SK-N-SH treated with all-trans-retinoic acid at 6 μM for 48 hours (cell line): Measurements from ENCODE around the gene PARVB.

Experiments
- ATAC-seq: fragments of 200-7000 bp; cut with Tn5 transposase; 3 replicates; pipeline ENCODE4 v1.9.1; 2020; ENCODE audit warnings: mild to moderate bottlenecking, moderate library complexity
- ARNTL ChIP-seq: fragments of 450-650 bp; formaldehyde crosslinking; IDR thresholded peaks from 2 replicates; pipeline ENCODE4 v1.5.0; 2020; ENCODE audit warnings: low read depth, mild to moderate bottlenecking, moderate library complexity, borderline replicate concordance
- BACH2 ChIP-seq: fragments of 250-450 bp; sonication (Bioruptor Pico); IDR thresholded peaks from 2 replicates; pipeline ENCODE4 v1.9.0; 2021; ENCODE audit warnings: mild to moderate bottlenecking, borderline replicate concordance
- CSDC2 ChIP-seq: fragments of 250-450 bp; sonication (Bioruptor Pico); IDR thresholded peaks from 2 replicates; pipeline ENCODE4 v1.5.0; 2020; ENCODE audit warnings: mild to moderate bottlenecking, moderate library complexity
- CSRNP3 ChIP-seq: fragments of 250-450 bp; sonication (Bioruptor Pico); IDR thresholded peaks from 2 replicates; pipeline ENCODE4 v1.5.1; 2021; ENCODE audit warnings: mild to moderate bottlenecking, moderate library complexity
- ESRRG ChIP-seq: fragments of 250-450 bp; sonication (Bioruptor Pico); IDR thresholded peaks from 2 replicates; pipeline ENCODE4 v1.6.1; 2021; ENCODE audit warnings: mild to moderate bottlenecking
- GLIS3 ChIP-seq: fragments of 250-450 bp; sonication (Bioruptor Pico); IDR thresholded peaks from 2 replicates; pipeline ENCODE4 v1.5.0; 2020; ENCODE audit warnings: mild to moderate bottlenecking, moderate library complexity
- ISL1 ChIP-seq: fragments of 250-450 bp; sonication (Bioruptor Pico); IDR thresholded peaks from 2 replicates; pipeline ENCODE4 v2.1.2; 2022; ENCODE audit warnings: mild to moderate bottlenecking, moderate library complexity
- OSR1 ChIP-seq: fragments of 250-450 bp; sonication (Bioruptor Pico); IDR thresholded peaks from 2 replicates; pipeline ENCODE4 v1.8.0; 2022; ENCODE audit warnings: moderate library complexity, mild to moderate bottlenecking, inconsistent platforms
- PPARA ChIP-seq: fragments of 250-450 bp; sonication (Bioruptor Pico); IDR thresholded peaks from 2 replicates; pipeline ENCODE4 v1.5.0; 2020; ENCODE audit warnings: mild to moderate bottlenecking, borderline replicate concordance
- RARB ChIP-seq: fragments of 250-450 bp; sonication (Bioruptor Pico); IDR thresholded peaks from 2 replicates; pipeline ENCODE4 v1.8.0; 2021; ENCODE audit warnings: mild to moderate bottlenecking, moderate library complexity
- SNAI2 ChIP-seq: fragments of 250-450 bp; sonication (Bioruptor Pico); IDR thresholded peaks from 2 replicates; pipeline ENCODE4 v1.5.0; 2020; ENCODE audit warnings: mild to moderate bottlenecking, moderate library complexity
- TOX ChIP-seq: fragments of 250-450 bp; sonication (Bioruptor Pico); IDR thresholded peaks from 2 replicates; pipeline ENCODE4 v1.8.0; 2021; ENCODE audit warnings: mild to moderate bottlenecking, moderate library complexity, borderline replicate concordance
- TSHZ2 ChIP-seq: fragments of 250-450 bp; sonication (Bioruptor Pico); IDR thresholded peaks from 2 replicates; pipeline ENCODE4 v1.5.0; 2020; ENCODE audit warnings: mild to moderate bottlenecking, moderate library complexity
- ZC3H10 ChIP-seq: fragments of 250-450 bp; sonication (Bioruptor Pico); IDR thresholded peaks from 2 replicates; pipeline ENCODE4 v1.5.1; 2021; ENCODE audit warnings: mild to moderate bottlenecking, moderate library complexity
- ZFP3 ChIP-seq: fragments of 250-450 bp; sonication (Bioruptor Pico); IDR thresholded peaks from 2 replicates; pipeline ENCODE4 v1.5.0; 2020; ENCODE audit warnings: mild to moderate bottlenecking, moderate library complexity
- ZFP30 ChIP-seq: fragments of 450-650 bp; formaldehyde crosslinking; IDR thresholded peaks from 2 replicates; pipeline ENCODE4 v1.5.0; 2022; ENCODE audit warnings: mild to moderate bottlenecking, moderate library complexity
- ZNF565 ChIP-seq: fragments of 450-650 bp; formaldehyde crosslinking; conservative IDR thresholded peaks from 2 replicates; pipeline ENCODE4 v1.5.0; 2020; ENCODE audit warnings: low read depth, mild to moderate bottlenecking, moderate library complexity
- ZNF70 ChIP-seq: fragments of 450-650 bp; formaldehyde crosslinking; IDR thresholded peaks from 2 replicates; pipeline ENCODE4 v1.5.0; 2020; ENCODE audit warnings: mild to moderate bottlenecking, moderate library complexity
- ZNF8 ChIP-seq: fragments of 450-650 bp; formaldehyde crosslinking; IDR thresholded peaks from 2 replicates; pipeline ENCODE4 v1.5.0; 2020; ENCODE audit warnings: mild to moderate bottlenecking, moderate library complexity
- TF ChIP-seq, protein P1 (sequence below): fragments of 250-450 bp; sonication (Bioruptor Pico); IDR thresholded peaks from 2 replicates; pipeline ENCODE4 v1.8.0; 2021; ENCODE audit warnings: low read depth, mild to moderate bottlenecking, moderate library complexity, borderline replicate concordance

Gene PARVB

GRCh38 chr22:44103735-44104480 lies 79.8 kb downstream of the PARVB start (continued):
- TF ChIP-seq ZC3H10 (CRISPR knock-in tag) (no peak), GLIS3 (no peak), OSR1 (CRISPR knock-in tag) (no peak), ESRRG (CRISPR knock-in tag) (no peak), ZFP3 (CRISPR knock-in tag) (no peak), PPARA (CRISPR knock-in tag) (no peak), ARNTL (CRISPR knock-in tag) (no peak), TOX (no peak), ZNF565 (CRISPR knock-in tag) (no peak), CSRNP3 (CRISPR knock-in tag) (no peak)
- TF ChIP-seq, all 23 proteins: peak for 0

DNA sequence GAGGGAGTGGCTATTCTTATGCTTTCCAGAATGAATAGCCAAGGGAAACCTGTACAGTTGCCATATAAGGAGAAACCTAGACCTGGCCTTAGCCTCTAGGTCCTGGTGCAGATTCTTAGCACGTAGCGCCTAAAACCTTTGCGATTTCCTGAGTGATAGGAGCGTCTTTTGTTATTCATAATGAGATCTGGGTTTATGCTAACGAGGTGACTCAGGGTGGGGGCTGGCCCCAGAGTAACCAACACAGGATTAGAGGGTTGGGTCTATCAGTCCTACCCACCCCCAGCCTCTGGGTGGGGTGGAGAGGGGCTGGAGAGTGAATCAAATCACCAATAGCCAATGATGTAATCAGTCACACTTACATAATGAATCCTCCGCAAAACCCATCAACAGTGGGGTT lies 83.2 kb downstream of the PARVB start:
- TF ChIP-seq TSHZ2, result no peak
- TF ChIP-seq TOX, result no peak
- no peak for TF ChIP-seq SNAI2 (CRISPR knock-in tag)
- TF ChIP-seq ZC3H10 (CRISPR knock-in tag), result no peak
- TF ChIP-seq GLIS3, result no peak
- no peak for TF ChIP-seq ZNF70 (CRISPR knock-in tag)
- TF ChIP-seq BACH2 (CRISPR knock-in tag), result no peak
- no peak for TF ChIP-seq CSDC2 (CRISPR knock-in tag)
- TF ChIP-seq PPARA (CRISPR knock-in tag), result no peak
- TF ChIP-seq ZNF565 (CRISPR knock-in tag), result no peak
- no peak for TF ChIP-seq ISL1 (CRISPR knock-in tag)
- TF ChIP-seq ZFP30 (CRISPR knock-in tag), result no peak
- no peak for TF ChIP-seq CSRNP3 (CRISPR knock-in tag)
- ATAC-seq, result no peak

GRCh38 chr22:44108076-44108475 lies 84.0 kb downstream of the PARVB start:
- TF ChIP-seq ZNF70 (CRISPR knock-in tag), result no peak
- ATAC-seq, result no peak

- no peak for TF ChIP-seq CSRNP3 (CRISPR knock-in tag)
- TF ChIP-seq OSR1 (CRISPR knock-in tag), result no peak
- TF ChIP-seq ZFP30 (CRISPR knock-in tag), result no peak
- TF ChIP-seq ZNF70 (CRISPR knock-in tag), result no peak
- TF ChIP-seq ZNF565 (CRISPR knock-in tag), result no peak
- TF ChIP-seq ZNF8 (CRISPR knock-in tag), result no peak
- no peak for TF ChIP-seq RARB (CRISPR knock-in tag)
- no peak for TF ChIP-seq PPARA (CRISPR knock-in tag)
- TF ChIP-seq BACH2 (CRISPR knock-in tag), result no peak
- TF ChIP-seq, protein P1, sequence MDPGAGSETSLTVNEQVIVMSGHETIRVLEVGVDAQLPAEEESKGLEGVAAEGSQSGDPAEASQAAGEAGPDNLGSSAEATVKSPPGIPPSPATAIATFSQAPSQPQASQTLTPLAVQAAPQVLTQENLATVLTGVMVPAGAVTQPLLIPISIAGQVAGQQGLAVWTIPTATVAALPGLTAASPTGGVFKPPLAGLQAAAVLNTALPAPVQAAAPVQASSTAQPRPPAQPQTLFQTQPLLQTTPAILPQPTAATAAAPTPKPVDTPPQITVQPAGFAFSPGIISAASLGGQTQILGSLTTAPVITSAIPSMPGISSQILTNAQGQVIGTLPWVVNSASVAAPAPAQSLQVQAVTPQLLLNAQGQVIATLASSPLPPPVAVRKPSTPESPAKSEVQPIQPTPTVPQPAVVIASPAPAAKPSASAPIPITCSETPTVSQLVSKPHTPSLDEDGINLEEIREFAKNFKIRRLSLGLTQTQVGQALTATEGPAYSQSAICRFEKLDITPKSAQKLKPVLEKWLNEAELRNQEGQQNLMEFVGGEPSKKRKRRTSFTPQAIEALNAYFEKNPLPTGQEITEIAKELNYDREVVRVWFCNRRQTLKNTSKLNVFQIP (CRISPR knock-in tag), result no peak
- no peak for TF ChIP-seq ISL1 (CRISPR knock-in tag)
- TF ChIP-seq GLIS3, result no peak
- no peak for TF ChIP-seq ZFP3 (CRISPR knock-in tag)
These were observed 84.8 kb downstream of the PARVB start for GRCh38 chr22:44108806-44109385.

More at GRCh38 chr22:44108806-44109385, 84.8 kb downstream of the PARVB start:
- no peak for ATAC-seq
